CD4-positive, alpha-beta T cell (primary cell): ENCODE data around the gene DZIP1. TPM values are rescaled to one million over a fixed set of nuclear protein-coding genes. Genes with fewer than 3 reads are reported as not detected.

Experiments
- ATAC-seq: fragments of 200-7000 bp; cut with Tn5 transposase; one replicate; pipeline ENCODE4 v1.10.0; 2022; ENCODE audit warnings: mild to moderate bottlenecking; ENCODE audit not compliant: poor library complexity
- CTCF ChIA-PET: fragments of 350-600 bp; sonication (Branson Sonifier 250); formaldehyde crosslinking; loops from one replicate; lab custom pipeline; 2021; ENCODE audit warnings: antibody characterized with exemption, inconsistent platforms; lab: Charles Lee
- POLR2A ChIA-PET: fragments of 350-600 bp; sonication (Branson Sonifier 250); formaldehyde crosslinking; loops from one replicate; lab custom pipeline; 2021; ENCODE audit warnings: antibody characterized with exemption, inconsistent platforms; lab: Charles Lee
- DNase-seq, 14 experiments: peaks; one replicate each; pipeline ENCODE4 v3.0.0-alpha.2; 2013 to 2020; ENCODE audit warnings: mixed read lengths in 2 of 14
- H3K27ac ChIP-seq, 2 donors: one replicate each; pipeline versions ENCODE4 v1.5.1 to v1.7.0; 2013; ENCODE audit warnings: low read length in 2 of 2, low read depth in 1 of 2, mild to moderate bottlenecking in 1 of 2
- H3K27me3 ChIP-seq, 2 experiments: 1 replicate in 1 of 2; 2 replicates in 1 of 2; pipeline versions ENCODE4 v1.6.1 to v1.7.0; 2013; ENCODE audit warnings: low read length in 2 of 2, control low read depth in 1 of 2, mild to moderate bottlenecking in 1 of 2, moderate library complexity in 1 of 2; ENCODE audit not compliant: insufficient read depth in 2 of 2, control insufficient read depth in 1 of 2
- H3K36me3 ChIP-seq: one replicate; pipeline ENCODE4 v1.6.1; 2013; ENCODE audit warnings: low read length, control low read depth; ENCODE audit not compliant: insufficient read depth
- H3K4me1 ChIP-seq: one replicate; pipeline ENCODE4 v1.6.1; 2013; ENCODE audit warnings: low read length, control low read depth; ENCODE audit not compliant: insufficient read depth
- H3K4me3 ChIP-seq: one replicate; pipeline ENCODE4 v1.5.1; 2013; ENCODE audit warnings: mild to moderate bottlenecking, low read length, moderate library complexity
- H3K9me3 ChIP-seq, 2 experiments: 1 replicate in 1 of 2; 2 replicates in 1 of 2; pipeline versions ENCODE4 v1.6.1 to v1.7.0; 2013; ENCODE audit warnings: low read length in 2 of 2, mild to moderate bottlenecking in 2 of 2, control low read depth in 1 of 2, moderate library complexity in 1 of 2; ENCODE audit not compliant: control insufficient read depth in 1 of 2, insufficient read depth in 1 of 2
- H3K27ac Mint-ChIP-seq: one replicate; pipeline ENCODE4 v1.8.0; 2020; ENCODE audit warnings: mixed read lengths
- H3K27me3 Mint-ChIP-seq: one replicate; pipeline ENCODE4 v1.8.0; 2021; ENCODE audit warnings: mixed read lengths
- H3K36me3 Mint-ChIP-seq: one replicate; pipeline ENCODE4 v1.8.0; 2021; ENCODE audit warnings: low read depth, mixed read lengths
- H3K4me1 Mint-ChIP-seq: one replicate; pipeline ENCODE4 v1.8.0; 2021; ENCODE audit warnings: low read depth, mixed read lengths
- H3K4me3 Mint-ChIP-seq: one replicate; pipeline ENCODE4 v1.8.0; 2020; ENCODE audit warnings: mild to moderate bottlenecking, mixed read lengths
- H3K9me3 Mint-ChIP-seq: one replicate; pipeline ENCODE4 v1.8.0; 2020; ENCODE audit warnings: mixed read lengths
- intact Hi-C, 2 experiments: fragments of 100-400 bp; cut with DNase I in 1 of 2; cut with micrococcal nuclease in 1 of 2; formaldehyde crosslinking; loops; one replicate each; pipeline versions ENCODE4 v1.15.1 to v1.9.0; 2023 to 2025; cut with DNase I, micrococcal nuclease
- total RNA-seq, 174 experiments: library from RNA in 2 of 174; stranded (reverse) in 2 of 174; gene quantifications; one replicate each; pipeline ENCODE4 v1.2.3 and lab custom pipeline; 2021 to 2026
- TF ChIP-seq, protein P1 (sequence below): fragments of 200-600 bp; IDR thresholded peaks from one replicate; pipeline ENCODE4 v1.8.0; 2022; ENCODE audit warnings: antibody characterized with exemption, mild to moderate bottlenecking

Gene DZIP1
- total RNA-seq, 2 experiments from 2014 or later: not detected

GRCh38 chr13:95620030-95620824, 24.3 kb downstream of the DZIP1 start:
- intact Hi-C loops: loop anchor here in 1 of 2 experiments (10.0 kb wide), 1 partner anchor 1405 kb away; no protein-coding TSS in a partner anchor
- ATAC-seq: no peak
- ChIA-PET POLR2A (no interaction called here), CTCF (interaction anchor here (0.7 to 1.6 kb wide), 2 partner anchors 11 to 214 kb away, joined by 4 to 6 read pairs; no protein-coding TSS in a partner anchor)
- no peaks in the 10 kb centered on the region for H3K4me1 Mint-ChIP-seq
- peak in 2 of 14 experiments; percentile 4 to 26 for DNase-seq
- Histone ChIP-seq H3K9me3 (no peaks in the 10 kb centered on the region), H3K27ac (no peak overlapping the region), H3K27me3 (peaks cover 0 to 4% of the 10 kb centered on the region in 2 experiments), H3K4me3 (no peak overlapping the region), H3K36me3 (no peaks in the 10 kb centered on the region), H3K4me1 (no peaks in the 10 kb centered on the region)
- H3K9me3 Mint-ChIP-seq: no peaks in the 10 kb centered on the region
- H3K36me3 Mint-ChIP-seq: no peaks in the 10 kb centered on the region
- no peak overlapping the region for H3K4me3 Mint-ChIP-seq
- no peak overlapping the region for H3K27ac Mint-ChIP-seq
- TF ChIP-seq, protein P1, sequence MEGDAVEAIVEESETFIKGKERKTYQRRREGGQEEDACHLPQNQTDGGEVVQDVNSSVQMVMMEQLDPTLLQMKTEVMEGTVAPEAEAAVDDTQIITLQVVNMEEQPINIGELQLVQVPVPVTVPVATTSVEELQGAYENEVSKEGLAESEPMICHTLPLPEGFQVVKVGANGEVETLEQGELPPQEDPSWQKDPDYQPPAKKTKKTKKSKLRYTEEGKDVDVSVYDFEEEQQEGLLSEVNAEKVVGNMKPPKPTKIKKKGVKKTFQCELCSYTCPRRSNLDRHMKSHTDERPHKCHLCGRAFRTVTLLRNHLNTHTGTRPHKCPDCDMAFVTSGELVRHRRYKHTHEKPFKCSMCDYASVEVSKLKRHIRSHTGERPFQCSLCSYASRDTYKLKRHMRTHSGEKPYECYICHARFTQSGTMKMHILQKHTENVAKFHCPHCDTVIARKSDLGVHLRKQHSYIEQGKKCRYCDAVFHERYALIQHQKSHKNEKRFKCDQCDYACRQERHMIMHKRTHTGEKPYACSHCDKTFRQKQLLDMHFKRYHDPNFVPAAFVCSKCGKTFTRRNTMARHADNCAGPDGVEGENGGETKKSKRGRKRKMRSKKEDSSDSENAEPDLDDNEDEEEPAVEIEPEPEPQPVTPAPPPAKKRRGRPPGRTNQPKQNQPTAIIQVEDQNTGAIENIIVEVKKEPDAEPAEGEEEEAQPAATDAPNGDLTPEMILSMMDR: no peak
- H3K27me3 Mint-ChIP-seq: peaks cover 27% of the 10 kb centered on the region

GRCh38 chr13:95615539-95615938, 29.0 kb downstream of the DZIP1 start:
- Histone ChIP-seq H3K27ac (no peak overlapping the region), H3K36me3 (no peaks in the 10 kb centered on the region), H3K9me3 (no peaks in the 10 kb centered on the region), H3K4me3 (no peak overlapping the region), H3K4me1 (no peaks in the 10 kb centered on the region), H3K27me3 (peaks cover 3 to 11% of the 10 kb centered on the region in 2 experiments)
- POLR2A ChIA-PET: no interaction called here
- H3K9me3 Mint-ChIP-seq: no peaks in the 10 kb centered on the region
- H3K27me3 Mint-ChIP-seq: peaks cover 5% of the 10 kb centered on the region
- H3K4me1 Mint-ChIP-seq: no peaks in the 10 kb centered on the region
- intact Hi-C loops: no loop called here
- TF ChIP-seq, protein P1: no peak
- CTCF ChIA-PET: interaction anchor here (1.1 kb wide), 1 partner anchor 217 kb away, joined by 3 read pairs; no protein-coding TSS in a partner anchor
- no peak for ATAC-seq
- no peaks in the 10 kb centered on the region for H3K36me3 Mint-ChIP-seq
- DNase-seq: no peak
- no peak overlapping the region for H3K27ac Mint-ChIP-seq
- no peak overlapping the region for H3K4me3 Mint-ChIP-seq

- no peaks in the 10 kb centered on the region for H3K9me3 Mint-ChIP-seq
- peaks cover 5% of the 10 kb centered on the region for H3K27me3 Mint-ChIP-seq
- Histone ChIP-seq H3K27me3 (peaks cover 3 to 11% of the 10 kb centered on the region in 2 experiments), H3K4me3 (no peak overlapping the region), H3K4me1 (no peaks in the 10 kb centered on the region), H3K9me3 (no peaks in the 10 kb centered on the region), H3K27ac (no peak overlapping the region), H3K36me3 (no peaks in the 10 kb centered on the region)
- no peaks in the 10 kb centered on the region for H3K4me1 Mint-ChIP-seq
- ATAC-seq (no peak), DNase-seq (no peak)
- ChIA-PET POLR2A (no interaction called here), CTCF (interaction anchor here (1.1 kb wide), 1 partner anchor 217 kb away, joined by 3 read pairs; no protein-coding TSS in a partner anchor)
- H3K36me3 Mint-ChIP-seq: no peaks in the 10 kb centered on the region
- intact Hi-C loops: no loop called here
- no peak overlapping the region for H3K4me3 Mint-ChIP-seq
- TF ChIP-seq, protein P1: no peak
- H3K27ac Mint-ChIP-seq: no peak overlapping the region
Observed at GRCh38 chr13:95614641-95615245, 29.8 kb downstream of the DZIP1 start.
